ENCODE results near the gene SSB.

- no peak for TF ChIP-seq SIN3A (IDR thresholded peaks at IDR 0.05; ENCODE audit: borderline replicate concordance, insufficient read depth, low read length)
- TF ChIP-seq POLR2AphosphoS5 (IDR thresholded peaks at IDR 0.05; ENCODE audit: low read depth, low read length) = no peak
Measured at GRCh38 chr2:169819106-169819505, 20.4 kb downstream of the SSB start.

All from PFSK-1 (cell line).